H1 (cell line): Measurements from ENCODE around the gene HMMR. TPM values are rescaled to one million over a fixed set of nuclear protein-coding genes. Genes with fewer than 3 reads are reported as not detected.

Experiments used
- CTCF ChIA-PET: fragments of 300-600 bp; sonication (Branson Sonifier 250); formaldehyde crosslinking; loops from one replicate; lab custom pipeline; 2021; ENCODE audit not compliant: partially characterized antibody; lab: Charles Lee
- POLR2A ChIA-PET: fragments of 300-600 bp; sonication (Branson Sonifier 250); formaldehyde crosslinking; loops from one replicate; lab custom pipeline; 2021; ENCODE audit warnings: inconsistent platforms; ENCODE audit not compliant: partially characterized antibody; lab: Charles Lee
- DNase-seq, 2 experiments: peaks; one replicate each; pipeline versions ENCODE4 v3.0.0 to v3.0.0-alpha.2; 2010 to 2022; ENCODE audit warnings: low spot score in 2 of 2, low read depth in 1 of 2, mixed read lengths in 1 of 2
- FAIRE-seq: peaks from 2 replicates; lab custom pipeline; 2011; peaks lifted over from hg19 to GRCh38; lab: Jason Lieb, UNC
- H2AFZ ChIP-seq: 2 replicates; pipeline ENCODE4 v1.8.1; 2012; ENCODE audit warnings: low read length, inconsistent platforms
- H2AK5ac ChIP-seq: 2 replicates; pipeline ENCODE4 v1.6.1; 2013; ENCODE audit warnings: low read depth, low read length
- H2BK120ac ChIP-seq: replicated peaks from 2 replicates; pipeline ENCODE3; 2013; ENCODE audit warnings: low read depth, low read length, inconsistent platforms
- H2BK12ac ChIP-seq: 2 replicates; pipeline ENCODE4 v1.6.1; 2013; ENCODE audit warnings: low read depth, low read length
- H2BK15ac ChIP-seq: 2 replicates; pipeline ENCODE4 v1.6.1; 2013; ENCODE audit warnings: low read length
- H2BK20ac ChIP-seq: 2 replicates; pipeline ENCODE4 v1.6.1; 2013; ENCODE audit warnings: low read length
- H2BK5ac ChIP-seq: 2 replicates; pipeline ENCODE4 v1.6.1; 2013; ENCODE audit warnings: low read depth, low read length
- H3K14ac ChIP-seq: 2 replicates; pipeline ENCODE4 v1.6.1; 2013; ENCODE audit warnings: inconsistent platforms; ENCODE audit not compliant: insufficient read length
- H3K18ac ChIP-seq: 2 replicates; pipeline ENCODE4 v1.6.1; 2013; ENCODE audit warnings: low read length; ENCODE audit errors: extremely low read depth
- H3K23ac ChIP-seq: 2 replicates; pipeline ENCODE4 v1.6.1; 2013; ENCODE audit warnings: inconsistent platforms; ENCODE audit not compliant: insufficient read length
- H3K23me2 ChIP-seq: 2 replicates; pipeline ENCODE4 v1.6.1; 2013; ENCODE audit warnings: low read depth, low read length
- H3K27ac ChIP-seq: 2 replicates; pipeline ENCODE4 v1.6.1; 2011; ENCODE audit warnings: low read depth, low read length, inconsistent platforms
- H3K27me3 ChIP-seq, 4 experiments: replicated peaks in 1 of 4; 1 replicate in 1 of 4; 2 replicates in 3 of 4; pipeline versions ENCODE4 v1.6.1 to v1.8.1; 2011 to 2013; ENCODE audit warnings: low read length in 3 of 4, mild to moderate bottlenecking in 3 of 4, inconsistent platforms in 2 of 4, mixed read lengths in 2 of 4, moderate library complexity in 1 of 4; ENCODE audit not compliant: control insufficient read depth in 3 of 4, insufficient read depth in 3 of 4; ENCODE audit errors: extremely low read depth in 1 of 4
- H3K36me3 ChIP-seq, 4 experiments: 2 replicates each; pipeline versions ENCODE4 v1.6.1 to v1.8.1; 2011 to 2013; ENCODE audit warnings: mild to moderate bottlenecking in 4 of 4, low read length in 3 of 4, moderate library complexity in 2 of 4, control low read depth in 1 of 4, inconsistent platforms in 1 of 4; ENCODE audit not compliant: insufficient read depth in 4 of 4, control insufficient read depth in 2 of 4
- H3K4ac ChIP-seq: replicated peaks from 2 replicates; pipeline ENCODE3; 2013; ENCODE audit warnings: low read length, low read depth, mixed read lengths, inconsistent platforms; ENCODE audit not compliant: insufficient read length
- H3K4me1 ChIP-seq, 4 experiments: replicated peaks in 1 of 4; 1 replicate in 1 of 4; 2 replicates in 3 of 4; pipeline versions ENCODE4 v1.6.1 to v1.8.1; 2011 to 2013; ENCODE audit warnings: low read length in 3 of 4, inconsistent platforms in 2 of 4, mixed read lengths in 1 of 4; ENCODE audit not compliant: insufficient read depth in 4 of 4, control insufficient read depth in 3 of 4
- H3K4me2 ChIP-seq, 2 experiments: 2 replicates each; pipeline versions ENCODE4 v1.6.1 to v1.8.1; 2011 to 2013; ENCODE audit warnings: low read depth in 2 of 2, low read length in 2 of 2, control low read depth in 1 of 2, inconsistent platforms in 1 of 2, mild to moderate bottlenecking in 1 of 2; ENCODE audit not compliant: insufficient read depth in 1 of 2
- H3K4me3 ChIP-seq, 4 experiments: fragments of 200-600, 300-600 bp in 1 of 4; sonication (generic), shearing (Covaris generic), sonication (Bioruptor Twin) in 1 of 4; 2 replicates each; pipeline versions ENCODE4 v1.5.1 to v1.8.1; 2011 to 2016; ENCODE audit warnings: low read length in 4 of 4, low read depth in 3 of 4, control low read depth in 2 of 4, inconsistent platforms in 2 of 4, mild to moderate bottlenecking in 2 of 4, mixed read lengths in 1 of 4, moderate library complexity in 1 of 4; ENCODE audit not compliant: insufficient read depth in 2 of 4; ENCODE audit errors: extremely low read depth in 1 of 4
- H3K56ac ChIP-seq: replicated peaks from 2 replicates; pipeline ENCODE3; 2013; ENCODE audit warnings: low read depth, mild to moderate bottlenecking, mixed read lengths, low read length, inconsistent platforms; ENCODE audit not compliant: insufficient read length
- H3K79me1 ChIP-seq: 2 replicates; pipeline ENCODE4 v1.6.1; 2013; ENCODE audit warnings: low read depth, low read length, control low read depth
- H3K79me2 ChIP-seq, 2 experiments: 2 replicates each; pipeline versions ENCODE4 v1.6.1 to v1.8.1; 2012 to 2013; ENCODE audit warnings: low read length in 2 of 2, mild to moderate bottlenecking in 2 of 2, inconsistent platforms in 1 of 2; ENCODE audit not compliant: insufficient read depth in 2 of 2, control insufficient read depth in 1 of 2
- H3K9ac ChIP-seq, 4 experiments: replicated peaks in 1 of 4; 1 replicate in 1 of 4; 2 replicates in 3 of 4; pipeline versions ENCODE4 v1.6.1 to v1.8.1; 2011 to 2013; ENCODE audit warnings: low read depth in 3 of 4, low read length in 3 of 4, control low read depth in 2 of 4, mild to moderate bottlenecking in 2 of 4, moderate library complexity in 2 of 4, inconsistent platforms in 1 of 4; ENCODE audit errors: extremely low read depth in 1 of 4
- H3K9me3 ChIP-seq, 2 experiments: 2 replicates each; pipeline versions ENCODE4 v1.6.1 to v1.8.1; 2012 to 2013; ENCODE audit warnings: mild to moderate bottlenecking in 2 of 2, moderate library complexity in 2 of 2, control low read depth in 1 of 2, inconsistent platforms in 1 of 2, low read depth in 1 of 2, low read length in 1 of 2, mixed read lengths in 1 of 2; ENCODE audit not compliant: insufficient read depth in 2 of 2
- H4K20me1 ChIP-seq, 2 experiments: replicated peaks in 1 of 2; 2 replicates each; pipeline versions ENCODE3 to v1.8.1; 2011 to 2013; ENCODE audit warnings: inconsistent platforms in 2 of 2, low read length in 2 of 2, mild to moderate bottlenecking in 1 of 2; ENCODE audit not compliant: insufficient read depth in 2 of 2, control insufficient read depth in 1 of 2
- H4K5ac ChIP-seq: 2 replicates; pipeline ENCODE4 v1.6.1; 2013; ENCODE audit warnings: low read length, low read depth, mixed read lengths, inconsistent platforms; ENCODE audit not compliant: insufficient read length
- H4K8ac ChIP-seq: 2 replicates; pipeline ENCODE4 v1.8.0; 2013; ENCODE audit warnings: mild to moderate bottlenecking, moderate library complexity, low read length, inconsistent platforms; ENCODE audit not compliant: insufficient read depth; ENCODE audit errors: extremely low read depth
- H4K91ac ChIP-seq: replicated peaks from 2 replicates; pipeline ENCODE3; 2013; ENCODE audit warnings: low read length, mixed read lengths, inconsistent platforms; ENCODE audit not compliant: insufficient read length
- FOSL1 ChIP-seq: IDR thresholded peaks from 2 replicates; pipeline ENCODE4 v1.6.1; 2011; ENCODE audit warnings: mild to moderate bottlenecking, low read depth, low read length, moderate library complexity; ENCODE audit not compliant: insufficient read depth
- RNF2 ChIP-seq: fragments of 200-900, 300-1000 bp; sonication (generic); IDR thresholded peaks from 2 replicates; pipeline ENCODE4 v1.7.1; 2016; ENCODE audit warnings: borderline replicate concordance, low read depth, mild to moderate bottlenecking, antibody characterized with exemption, low read length; ENCODE audit not compliant: poor library complexity, severe bottlenecking; ENCODE audit errors: missing control alignments
- WGBS, 2 experiments: shearing (Covaris generic) in 1 of 2; methylation state at CpG; one replicate each; pipeline versions ENCODE4 v1.1.6 to v1.1.7; 2013 to 2015; ENCODE audit warnings: low lambda C conversion rate in 2 of 2, mixed read lengths in 2 of 2, inconsistent platforms in 1 of 2, low coverage in 1 of 2, missing lambda C conversion rate in 1 of 2; ENCODE audit not compliant: insufficient replicate concordance in 2 of 2, insufficient coverage in 1 of 2, insufficient read length in 1 of 2; ENCODE audit errors: extremely low coverage in 1 of 2, missing lambda C conversion rate in 1 of 2; 5-methylcytosine and 5-hydroxymethylcytosine counted together
- polyA plus RNA-seq, 7 experiments: library from polyadenylated mRNA; depleted of rRNA in 3 of 7; stranded (reverse) in 5 of 7; unstranded in 2 of 7; fragments of >200 nt in 5 of 7; fragments of 200-250 nt in 2 of 7; gene quantifications; 1 replicate in 5 of 7; 2 replicates in 1 of 7; 4 replicates in 1 of 7; pipeline versions ENCODE4 v1.2.1 to v1.2.3, GENCODE V29; 2011 to 2013; ENCODE audit warnings: missing spikeins in 2 of 7, mixed read lengths in 2 of 7
- total RNA-seq: library from RNA; stranded (reverse); fragmentation: NEBNext Ultra II Directional; extraction: Animal tissue kit (Norgen Biotek cat#: 25700); gene quantifications from 2 replicates; pipeline ENCODE4 v1.2.1, GENCODE V29; 2021

HMMR gene
- total and polyA plus RNA-seq, 2 of the 8 experiments (the other 6 are each of a cell fraction or from before 2014, with no cell fraction given) = 17.5 to 77.3 TPM

DNA sequence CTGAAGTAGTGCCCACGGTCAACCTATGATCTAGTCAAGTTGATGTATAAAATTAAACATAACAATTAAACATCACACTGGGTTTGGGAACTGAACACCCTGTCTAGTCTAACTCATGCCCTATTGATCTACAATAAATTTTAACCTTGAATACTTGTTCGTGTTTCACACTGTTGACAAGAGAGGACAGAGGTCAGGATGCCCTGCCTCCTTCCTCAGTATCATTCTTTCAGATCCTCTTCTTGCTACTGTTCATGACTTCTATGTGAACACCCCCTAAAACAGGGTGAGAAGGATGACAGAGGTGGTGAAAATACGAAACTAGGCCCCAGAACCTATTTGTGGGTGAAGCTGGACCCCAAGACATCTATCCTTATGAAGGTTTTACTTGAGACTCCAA lies 36.9 kb downstream of the HMMR start:
- CTCF ChIA-PET = interaction anchor here (0.5 to 1.1 kb wide), 3 partner anchors 8 to 56 kb away, joined by 3 read pairs; no protein-coding TSS in a partner anchor
- Histone ChIP-seq H3K79me2 (no peaks in the 10 kb centered on the region), H3K18ac (no peak overlapping the region), H3K36me3 (peaks cover 2 to 7% (median 5%) of the 10 kb centered on the region in 4 experiments; a peak in 4 of 8 replicates), H2BK12ac (no peak overlapping the region), H3K23ac (no peak overlapping the region), H3K4me3 (no peak overlapping the region), H2AFZ (no peak overlapping the region), H2AK5ac (no peak overlapping the region), H3K79me1 (no peaks in the 10 kb centered on the region), H3K56ac (no peak overlapping the region), H3K23me2 (no peaks in the 10 kb centered on the region), H3K27ac (no peak overlapping the region), H3K4ac (no peak overlapping the region), H2BK120ac (no peak overlapping the region), H3K14ac (no peak overlapping the region), H2BK20ac (no peak overlapping the region), H2BK5ac (no peak overlapping the region), H2BK15ac (no peak overlapping the region), H4K8ac (no peak overlapping the region), H4K5ac (no peak overlapping the region), H4K20me1 (no peaks in the 10 kb centered on the region), H3K4me1 (peaks cover 0 to 2% (median under 1%) of the 10 kb centered on the region in 4 experiments; a peak in 2 of 7 replicates), H3K4me2 (no peak overlapping the region), H3K9ac (no peak overlapping the region), H3K9me3 (no peaks in the 10 kb centered on the region), H3K27me3 (no peaks in the 10 kb centered on the region), H4K91ac (no peak overlapping the region)
- POLR2A ChIA-PET = interaction anchor here (1.6 to 2.3 kb wide), 2 partner anchors 7 to 14 kb away, joined by 3 to 14 read pairs; partner anchors contain the start of gene MAT2B
- no peak for DNase-seq
- WGBS, 2 experiments = 83% methylated on average over 3 of the region's 3 CpGs; no CpG with 5 or more reads in 1 of the 2 experiments
- FAIRE-seq = no peak
- TF ChIP-seq FOSL1 (no peak), RNF2 (no peak)
